Measurements from ENCODE around the gene ALAD. TPM values are rescaled to one million over a fixed set of nuclear protein-coding genes. Genes with fewer than 3 reads are reported as not detected.
"Not testable (repeated sequence)": the region's sequence is repeated elsewhere in the genome, so short reads cannot be mapped to it uniquely, and the experiment has no call there.

Gene ALAD
- total RNA-seq, 2 donors from 2014 or later = 42.5 to 44.1 TPM

GRCh38 chr9:113387560-113388230, 13.4 kb downstream of the ALAD start:
- peak; percentile 85 for ATAC-seq
- TF ChIP-seq CTCF (IDR thresholded peaks at IDR 0.05) (no peak), POLR2A (IDR thresholded peaks at IDR 0.05) (peak in 1 of 3 donors; percentile 24)
- Histone ChIP-seq H3K4me1 (peaks cover 61% of the 10 kb centered on the region), H3K4me3 (no peak overlapping the region), H3K36me3 (replicated peaks in 1 of 2; ENCODE audit: insufficient read depth in 1 of 2, low read depth in 2 of 2) (peaks cover 0 to 15% of the 10 kb centered on the region in 2 donors), H3K27ac (peak overlapping the region; percentile 68 to 87 (median 75)), H3K27me3 (no peaks in the 10 kb centered on the region), H3K9me3 (no peaks in the 10 kb centered on the region)
- WGBS, 2 donors = 15 to 17% methylated on average over 7 to 9 of the region's 9 CpGs
- DNase-seq = peak; percentile 74 to 86 (median 82)
- intact Hi-C loops (cut with DNase I) = no loop called here

GRCh38 chr9:113386571-113387393, 14.3 kb downstream of the ALAD start:
- peak overlapping the region; percentile 68 to 87 (median 75) for H3K27ac ChIP-seq
- WGBS, 2 donors = 82 to 93% methylated on average over 4 of the region's 4 CpGs
- no peak overlapping the region for H3K4me3 ChIP-seq
- H3K4me1 ChIP-seq = peaks cover 69% of the 10 kb centered on the region
- no peaks in the 10 kb centered on the region for H3K27me3 ChIP-seq
- intact Hi-C loops (cut with DNase I) = no loop called here
- ATAC-seq (no peak), DNase-seq (no peak)
- H3K9me3 ChIP-seq = no peaks in the 10 kb centered on the region
- TF ChIP-seq CTCF (IDR thresholded peaks at IDR 0.05) (no peak), POLR2A (IDR thresholded peaks at IDR 0.05) (no peak)
- H3K36me3 ChIP-seq (replicated peaks in 1 of 2; ENCODE audit: insufficient read depth in 1 of 2, low read depth in 2 of 2) = peaks cover 0 to 10% of the 10 kb centered on the region in 2 donors

GRCh38 chr9:113381909-113382411, 19.1 kb downstream of the ALAD start:
- Histone ChIP-seq H3K4me1 (peaks cover 83% of the 10 kb centered on the region), H3K27me3 (no peaks in the 10 kb centered on the region), H3K36me3 (replicated peaks in 1 of 2; ENCODE audit: insufficient read depth in 1 of 2, low read depth in 2 of 2) (no peaks in the 10 kb centered on the region), H3K9me3 (no peaks in the 10 kb centered on the region), H3K4me3 (no peak overlapping the region), H3K27ac (peak overlapping the region; percentile 88 to 99 (median 98))
- peak; percentile 95 for ATAC-seq
- no peak for TF ChIP-seq CTCF (IDR thresholded peaks at IDR 0.05)
- no peak for TF ChIP-seq POLR2A (IDR thresholded peaks at IDR 0.05)
- 16 to 21% methylated on average over 8 of the region's 8 CpGs for WGBS, 2 donors
- peak; percentile 82 to 94 (median 90) for DNase-seq
- intact Hi-C loops (cut with DNase I) = no loop called here

- WGBS, 2 donors = 44 to 53% methylated on average over 5 to 7 of the region's 7 CpGs
- H3K27ac ChIP-seq = peak overlapping the region; percentile 88 to 99 (median 98)
Observed at GRCh38 chr9:113381441-113381840, 19.6 kb downstream of the ALAD start.

GRCh38 chr9:113380869-113381378, 20.2 kb downstream of the ALAD start:
- ATAC-seq (no peak), DNase-seq (peak in 1 of 4 donors; percentile 50)
- no peaks in the 10 kb centered on the region for H3K36me3 ChIP-seq (replicated peaks in 1 of 2; ENCODE audit: insufficient read depth in 1 of 2, low read depth in 2 of 2)
- no peaks in the 10 kb centered on the region for H3K27me3 ChIP-seq
- peaks cover 73% of the 10 kb centered on the region for H3K4me1 ChIP-seq
- intact Hi-C loops (cut with DNase I) = no loop called here
- 6 to 35% methylated on average over 1 of the region's 1 CpG for WGBS, 2 donors
- peak overlapping the region; percentile 88 to 99 (median 98) for H3K27ac ChIP-seq
- no peaks in the 10 kb centered on the region for H3K9me3 ChIP-seq
- no peak overlapping the region for H3K4me3 ChIP-seq
- peak in 1 of 3 donors; percentile 15 for TF ChIP-seq POLR2A (IDR thresholded peaks at IDR 0.05)
- TF ChIP-seq CTCF (IDR thresholded peaks at IDR 0.05) = no peak

More at GRCh38 chr9:113381441-113381840, 19.6 kb downstream of the ALAD start:
- intact Hi-C loops (cut with DNase I); H3K36me3 ChIP-seq (replicated peaks in 1 of 2; ENCODE audit: insufficient read depth in 1 of 2, low read depth in 2 of 2); H3K9me3 ChIP-seq; DNase-seq; H3K4me3 ChIP-seq; H3K27me3 ChIP-seq; ATAC-seq: not testable (repeated sequence)
- peaks cover 78% of the 10 kb centered on the region for H3K4me1 ChIP-seq

- Histone ChIP-seq H3K27ac (peak overlapping the region; percentile 72 to 99 (median 98)), H3K4me1 (peaks cover 75% of the 10 kb centered on the region)
- H3K9me3 ChIP-seq; ATAC-seq; intact Hi-C loops (cut with DNase I); DNase-seq; H3K36me3 ChIP-seq (replicated peaks in 1 of 2; ENCODE audit: insufficient read depth in 1 of 2, low read depth in 2 of 2); H3K27me3 ChIP-seq; H3K4me3 ChIP-seq: not testable (repeated sequence)
- 50 to 51% methylated on average over 2 of the region's 2 CpGs for WGBS, 2 donors
Observed at GRCh38 chr9:113379829-113380210, 21.3 kb downstream of the ALAD start.

- intact Hi-C loops (cut with DNase I); ATAC-seq; H3K9me3 ChIP-seq; H3K4me3 ChIP-seq; H3K36me3 ChIP-seq (replicated peaks in 1 of 2; ENCODE audit: insufficient read depth in 1 of 2, low read depth in 2 of 2); H3K27me3 ChIP-seq: not testable (repeated sequence)
- Histone ChIP-seq H3K27ac (peak overlapping the region; percentile 72 to 99 (median 98)), H3K4me1 (peaks cover 81% of the 10 kb centered on the region)
- peak; percentile 44 to 70 (median 52) for DNase-seq
- WGBS, 2 donors = 10 to 14% methylated on average over 23 to 24 of the region's 24 CpGs
Observed at GRCh38 chr9:113379094-113379828, 21.8 kb downstream of the ALAD start.
